ENCODE results near the gene ADCY3. TPM values are rescaled to one million over a fixed set of nuclear protein-coding genes. Genes with fewer than 3 reads are reported as not detected.

Gene ADCY3
- total RNA-seq, 1 experiment from 2014 or later: 39.5 TPM

DNA sequence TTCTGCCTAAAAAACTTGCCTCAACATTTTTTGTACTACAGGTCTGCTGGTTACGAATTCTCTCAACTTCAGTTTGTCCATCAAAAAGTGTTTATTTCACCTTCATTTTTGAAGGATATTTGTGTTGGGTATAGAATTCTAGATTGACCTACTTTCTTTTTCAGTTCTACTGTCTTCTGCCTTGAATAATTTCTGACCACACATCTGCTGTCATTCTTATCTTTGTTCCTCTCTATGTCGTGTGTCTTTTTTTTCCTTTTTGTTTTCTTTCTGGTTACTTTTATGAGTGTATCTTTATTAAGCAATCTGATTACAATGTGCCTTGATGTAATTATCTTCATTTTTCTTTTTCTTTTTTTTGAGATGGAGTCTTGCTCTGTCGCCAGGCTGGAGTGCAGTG, 25.3 kb downstream of the ADCY3 start:
- Mint-ChIP-seq H3K27me3 (ENCODE audit: low read depth) (no peaks in the 10 kb centered on the region), H3K36me3 (ENCODE audit: insufficient read depth in 1 of 3, low read depth in 3 of 3) (peaks cover 43 to 56% (median 49%) of the 10 kb centered on the region in 3 experiments), H3K4me3 (no peak overlapping the region), H3K27ac (no peak overlapping the region), H3K9me3 (peaks cover 36 to 38% of the 10 kb centered on the region in 2 experiments), H3K4me1 (peaks cover 16 to 20% of the 10 kb centered on the region in 2 experiments)
- H2BK15ac ChIP-seq (ENCODE audit: low read depth, low read length): no peak overlapping the region
- no peak overlapping the region for H4K91ac ChIP-seq (ENCODE audit: insufficient read length, low read depth, low read length)
- no peak overlapping the region for H2BK5ac ChIP-seq (ENCODE audit: insufficient read length, low read length)
- no peak overlapping the region for H3K9ac ChIP-seq (ENCODE audit: extremely low read depth, insufficient read length, low read length)
- no peak overlapping the region for H2BK120ac ChIP-seq (ENCODE audit: low read depth, low read length, poor library complexity, severe bottlenecking)
- DNase-seq: no peak
- no peaks in the 10 kb centered on the region for H3K27me3 ChIP-seq (ENCODE audit: insufficient read depth, low read length)
- H2BK20ac ChIP-seq (ENCODE audit: low read depth, low read length, poor library complexity, severe bottlenecking): no peak overlapping the region
- no CpG with 5 or more reads among the region's 3 CpGs for whole genome bisulfite sequencing (ENCODE audit: extremely low coverage, insufficient read length, low lambda C conversion rate)
- H3K23ac ChIP-seq (ENCODE audit: insufficient read length, low read depth, low read length): no peak overlapping the region
- H3T11ph ChIP-seq (ENCODE audit: low read length): no peak overlapping the region
- H3K18ac ChIP-seq (ENCODE audit: insufficient read length, low read depth, low read length): no peak overlapping the region
- no peak overlapping the region for H3K4me2 ChIP-seq (ENCODE audit: insufficient read depth, insufficient read length, low read length)
- no peaks in the 10 kb centered on the region for H3K23me2 ChIP-seq (ENCODE audit: insufficient read length, low read depth, low read length, poor library complexity, severe bottlenecking)
- H3K9me3 ChIP-seq (ENCODE audit: control insufficient read depth, low read depth, low read length): peaks cover 4% of the 10 kb centered on the region
- H3K79me1 ChIP-seq (ENCODE audit: insufficient read depth, low read depth, low read length, poor library complexity, severe bottlenecking): no peaks in the 10 kb centered on the region
- H3K27ac ChIP-seq (ENCODE audit: insufficient read length, low read depth, low read length): no peak overlapping the region
- H3K14ac ChIP-seq (ENCODE audit: insufficient read depth, low read length): no peak overlapping the region
- H3K56ac ChIP-seq (ENCODE audit: insufficient read length, low read depth, low read length): no peak overlapping the region
- H3K4me1 ChIP-seq (ENCODE audit: insufficient read depth, low read length): no peaks in the 10 kb centered on the region
- no peaks in the 10 kb centered on the region for H3K79me2 ChIP-seq (ENCODE audit: insufficient read depth, low read length)
- H2BK12ac ChIP-seq (ENCODE audit: insufficient read length, low read depth, low read length): no peak overlapping the region
- H2AK5ac ChIP-seq (ENCODE audit: insufficient read length, low read length): no peak overlapping the region
- H4K20me1 ChIP-seq (ENCODE audit: control insufficient read depth, insufficient read depth, insufficient read length): no peaks in the 10 kb centered on the region
- no peak overlapping the region for H4K8ac ChIP-seq (replicated peaks; ENCODE audit: insufficient read length, low read depth, low read length)
- H4K5ac ChIP-seq (ENCODE audit: insufficient read length, low read depth, low read length): no peak overlapping the region
- TF ChIP-seq, protein P1, sequence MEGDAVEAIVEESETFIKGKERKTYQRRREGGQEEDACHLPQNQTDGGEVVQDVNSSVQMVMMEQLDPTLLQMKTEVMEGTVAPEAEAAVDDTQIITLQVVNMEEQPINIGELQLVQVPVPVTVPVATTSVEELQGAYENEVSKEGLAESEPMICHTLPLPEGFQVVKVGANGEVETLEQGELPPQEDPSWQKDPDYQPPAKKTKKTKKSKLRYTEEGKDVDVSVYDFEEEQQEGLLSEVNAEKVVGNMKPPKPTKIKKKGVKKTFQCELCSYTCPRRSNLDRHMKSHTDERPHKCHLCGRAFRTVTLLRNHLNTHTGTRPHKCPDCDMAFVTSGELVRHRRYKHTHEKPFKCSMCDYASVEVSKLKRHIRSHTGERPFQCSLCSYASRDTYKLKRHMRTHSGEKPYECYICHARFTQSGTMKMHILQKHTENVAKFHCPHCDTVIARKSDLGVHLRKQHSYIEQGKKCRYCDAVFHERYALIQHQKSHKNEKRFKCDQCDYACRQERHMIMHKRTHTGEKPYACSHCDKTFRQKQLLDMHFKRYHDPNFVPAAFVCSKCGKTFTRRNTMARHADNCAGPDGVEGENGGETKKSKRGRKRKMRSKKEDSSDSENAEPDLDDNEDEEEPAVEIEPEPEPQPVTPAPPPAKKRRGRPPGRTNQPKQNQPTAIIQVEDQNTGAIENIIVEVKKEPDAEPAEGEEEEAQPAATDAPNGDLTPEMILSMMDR (conservative IDR thresholded peaks at IDR 0.05): no peak
- H2AFZ ChIP-seq (ENCODE audit: low read length): no peak overlapping the region
- H3K4ac ChIP-seq (ENCODE audit: low read depth, low read length): no peak overlapping the region

All from H9 (cell line).